HG03565 (cell line): ENCODE data around the gene CHAD.
"Not testable (repeated sequence)": the region's sequence is repeated elsewhere in the genome, so short reads cannot be mapped to it uniquely, and the experiment has no call there.

Source experiments
- ATAC-seq: cut with Tn5 transposase; IDR thresholded peaks from one replicate; pipeline ENCODE4 v1.9.1; 2021; ENCODE audit warnings: mild to moderate bottlenecking, moderate library complexity; ENCODE audit not compliant: unreplicated experiment

The CHAD gene

DNA sequence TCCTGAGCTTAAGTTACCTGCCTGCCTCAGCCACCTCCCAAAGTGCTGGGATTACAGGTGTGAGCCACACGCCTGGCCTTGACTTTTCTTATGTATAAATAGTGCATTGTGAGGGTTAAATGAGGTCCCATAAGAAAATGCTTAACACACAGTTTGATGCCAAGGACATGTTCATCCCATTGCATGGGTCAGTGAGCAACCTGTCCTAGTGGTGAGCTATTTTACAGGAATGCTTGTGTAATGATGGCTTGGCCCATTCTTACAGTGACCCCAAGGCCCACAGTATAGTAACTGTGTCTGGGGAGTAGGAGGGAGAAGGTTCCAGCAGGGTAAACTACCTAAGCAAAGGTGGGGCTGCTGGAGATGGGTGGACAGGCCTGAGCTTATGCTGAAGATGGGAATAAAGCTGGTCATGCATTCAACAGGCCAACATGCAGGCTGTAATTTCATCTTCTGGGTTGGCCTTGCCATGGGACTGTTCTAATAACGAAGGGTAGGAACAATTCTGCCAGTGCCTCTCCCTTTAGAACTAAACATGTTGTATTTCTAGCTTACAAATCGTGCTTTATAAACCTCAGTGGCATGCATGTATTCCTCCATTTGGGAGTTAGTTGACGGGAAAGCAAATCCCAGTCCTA lies 36.4 kb downstream of the CHAD start:
- ATAC-seq: no peak

- no peak for ATAC-seq
Measured at GRCh38 chr17:50430821-50431618, 37.7 kb downstream of the CHAD start.

- ATAC-seq: no peak
Measured at GRCh38 chr17:50429793-50430192, 38.9 kb downstream of the CHAD start.

DNA sequence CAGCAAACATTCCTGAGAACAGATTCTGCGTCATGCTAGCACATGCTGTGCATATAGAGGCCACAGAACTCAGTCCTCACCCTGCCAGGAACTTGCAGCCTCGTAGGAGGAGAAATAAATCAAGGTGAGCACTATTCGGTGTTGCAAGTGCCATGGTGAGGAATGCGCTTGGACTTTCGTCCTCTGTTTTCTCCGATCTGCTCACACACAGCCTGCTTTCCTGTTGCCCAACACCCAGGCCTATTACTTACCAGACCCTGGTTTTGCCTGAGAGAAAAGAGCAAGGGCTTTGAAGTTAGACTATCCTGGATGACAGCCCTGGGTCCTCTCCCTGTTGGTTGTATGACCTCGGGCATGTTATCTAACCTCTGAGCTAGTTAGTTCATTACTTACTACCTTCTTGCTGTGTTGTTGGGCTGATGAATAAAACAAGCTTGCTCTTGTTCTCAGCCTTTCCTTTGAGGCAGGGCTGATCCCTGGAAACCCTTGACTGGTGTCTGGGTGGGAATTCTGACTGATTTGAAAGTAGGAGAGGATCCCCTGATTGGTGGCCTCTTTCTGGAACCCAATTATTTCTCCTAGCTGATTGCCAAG lies 39.8 kb downstream of the CHAD start:
- no peak for ATAC-seq

DNA sequence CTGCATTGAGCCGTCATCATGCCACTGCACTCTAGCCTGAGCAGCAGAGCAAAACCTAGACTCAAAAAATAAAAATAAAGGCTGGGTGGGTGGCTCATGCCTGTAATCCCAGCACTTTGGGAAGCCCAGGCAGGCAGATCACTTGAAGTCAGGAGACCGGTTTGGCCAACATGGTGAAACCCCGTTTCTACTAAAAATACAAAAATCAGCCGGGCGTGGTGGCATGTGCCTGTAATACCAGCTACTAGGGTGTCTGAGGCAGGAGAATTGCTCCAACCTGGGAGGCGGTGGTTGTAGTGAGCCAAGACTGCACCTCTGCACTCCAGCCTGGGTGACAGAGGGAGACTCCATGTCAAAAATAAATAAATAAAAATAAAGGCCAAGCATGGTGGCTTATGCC lies 40.6 kb downstream of the CHAD start:
- ATAC-seq: not testable (repeated sequence)

- peak; percentile 42 for ATAC-seq
Measured at GRCh38 chr17:50426814-50427787, 41.6 kb downstream of the CHAD start.

GRCh38 chr17:50426472-50426782 lies 42.3 kb downstream of the CHAD start:
- ATAC-seq: no peak

GRCh38 chr17:50425682-50426471 lies 42.8 kb downstream of the CHAD start, which contains the start of gene ACSF2:
TSS of gene ACSF2 (plus strand) at chr17:50426218. CDS start at chr17:50426262, 44 bp downstream.
- ATAC-seq: no peak

- ATAC-seq: no peak
Measured at GRCh38 chr17:50424996-50425681, 43.5 kb downstream of the CHAD start.

- ATAC-seq: no peak
Measured at GRCh38 chr17:50424246-50424995, 44.3 kb downstream of the CHAD start.

GRCh38 chr17:50423553-50424159 lies 45.0 kb downstream of the CHAD start:
- no peak for ATAC-seq

DNA sequence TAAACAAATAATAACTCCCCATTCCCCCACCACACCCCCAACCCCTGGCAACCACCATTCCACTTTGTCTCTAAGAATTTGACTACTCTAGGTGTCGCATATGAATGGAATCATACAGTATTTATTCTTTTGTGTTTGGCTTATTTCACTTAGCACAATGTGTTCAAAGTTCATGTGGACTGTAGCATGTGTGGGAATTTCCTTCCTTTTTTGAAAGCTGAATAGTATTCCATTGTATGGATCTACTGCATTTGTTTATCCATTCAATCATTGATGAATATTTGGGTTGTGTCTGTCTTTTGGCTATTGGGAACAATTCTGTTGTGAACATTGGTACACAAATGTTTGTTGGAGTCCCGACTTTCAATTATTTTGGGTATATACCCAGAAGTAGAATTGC lies 45.9 kb downstream of the CHAD start:
- ATAC-seq: no peak

DNA sequence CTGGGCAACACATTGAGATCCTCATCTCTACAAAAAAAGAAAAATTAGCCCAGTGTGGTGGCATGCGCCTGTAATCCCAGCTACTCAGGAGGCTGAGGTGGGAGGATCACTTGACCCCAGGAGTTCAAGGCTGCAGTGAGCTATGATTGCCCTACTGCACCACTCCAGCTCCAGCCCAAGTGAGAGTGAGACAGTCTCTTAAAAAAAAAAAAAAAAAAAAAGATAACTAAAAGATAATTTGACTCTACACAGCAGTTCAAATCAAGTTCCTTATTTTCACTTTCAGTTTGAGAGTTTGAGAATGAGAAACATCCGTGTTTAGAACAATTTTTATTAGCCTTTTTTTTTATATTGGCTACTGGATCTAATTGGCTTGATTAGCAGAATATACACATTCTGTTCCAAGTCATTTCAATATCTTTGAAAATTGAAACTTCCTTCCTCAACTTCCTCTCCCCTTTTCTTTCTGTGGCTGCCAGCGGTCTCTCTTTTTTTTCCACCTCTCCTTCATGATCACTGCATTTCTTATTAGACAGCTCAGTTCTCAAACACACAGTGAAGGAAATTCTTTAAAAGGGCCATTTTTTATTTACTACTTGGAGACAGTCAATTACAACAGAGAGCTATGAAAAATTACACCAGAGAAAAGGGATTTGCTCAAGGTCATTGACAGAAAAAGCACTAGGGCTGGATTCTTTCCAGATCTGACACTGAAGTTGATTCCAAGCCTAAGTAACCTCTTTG lies 47.2 kb downstream of the CHAD start:
- ATAC-seq: no peak

- no peak for ATAC-seq
Measured at GRCh38 chr17:50420419-50421112, 48.1 kb downstream of the CHAD start.

GRCh38 chr17:50419577-50419976 lies 49.1 kb downstream of the CHAD start:
- not testable (repeated sequence) for ATAC-seq

GRCh38 chr17:50414808-50415207 lies 53.9 kb downstream of the CHAD start:
- ATAC-seq: no peak
